Naive thymus-derived CD4-positive, alpha-beta T cell (primary cell): ENCODE measurements around the gene ZNF408. TPM values are rescaled to one million over a fixed set of nuclear protein-coding genes. Genes with fewer than 3 reads are reported as not detected.

Experiments used
- ATAC-seq: fragments of 150-1000 bp; cut with Tn5 transposase; 2 replicates; pipeline ENCODE4 v1.10.0; 2021; ENCODE audit warnings: mild to moderate bottlenecking, moderate library complexity
- CTCF ChIA-PET: fragments of 350-600 bp; sonication (Branson Sonifier 250); formaldehyde crosslinking; loops from one replicate; lab custom pipeline; 2021; ENCODE audit warnings: antibody characterized with exemption; lab: Charles Lee
- POLR2A ChIA-PET: fragments of 350-600 bp; sonication (Branson Sonifier 250); formaldehyde crosslinking; loops from one replicate; lab custom pipeline; 2021; ENCODE audit warnings: antibody characterized with exemption, inconsistent platforms; lab: Charles Lee
- DNase-seq, 9 donors: peaks; one replicate each; pipeline versions ENCODE4 v3.0.0 to v3.0.0-alpha.2; 2020 to 2022; ENCODE audit warnings: mixed read lengths in 1 of 9
- H3K27ac ChIP-seq: one replicate; pipeline ENCODE4 v1.7.0; 2013; ENCODE audit warnings: mild to moderate bottlenecking, low read depth, low read length, moderate library complexity
- H3K27me3 ChIP-seq, 2 donors: one replicate each; pipeline ENCODE4 v1.7.0; 2013; ENCODE audit warnings: low read length in 2 of 2, mild to moderate bottlenecking in 2 of 2, moderate library complexity in 2 of 2; ENCODE audit not compliant: control insufficient read depth in 2 of 2, insufficient read depth in 2 of 2
- H3K36me3 ChIP-seq, 3 experiments: 1 replicate in 2 of 3; 2 replicates in 1 of 3; pipeline ENCODE4 v1.7.0; 2013; ENCODE audit warnings: low read length in 3 of 3, mild to moderate bottlenecking in 3 of 3, moderate library complexity in 1 of 3; ENCODE audit not compliant: insufficient read depth in 3 of 3, control insufficient read depth in 2 of 3
- H3K4me1 ChIP-seq, 2 donors: one replicate each; pipeline ENCODE4 v1.7.0; 2013; ENCODE audit warnings: low read length in 2 of 2, mild to moderate bottlenecking in 2 of 2, moderate library complexity in 1 of 2; ENCODE audit not compliant: control insufficient read depth in 2 of 2, insufficient read depth in 2 of 2
- H3K4me3 ChIP-seq: 2 replicates; pipeline ENCODE4 v1.7.0; 2013; ENCODE audit warnings: mild to moderate bottlenecking, low read length
- H3K9me3 ChIP-seq, 3 experiments: 1 replicate in 2 of 3; 2 replicates in 1 of 3; pipeline ENCODE4 v1.7.0; 2013; ENCODE audit warnings: low read length in 3 of 3; ENCODE audit not compliant: control insufficient read depth in 2 of 3
- H3K27ac Mint-ChIP-seq, 9 donors: one replicate each; pipeline ENCODE4 v1.8.0; 2020 to 2022; ENCODE audit warnings: mixed read lengths in 9 of 9, mild to moderate bottlenecking in 8 of 9, moderate library complexity in 5 of 9, inconsistent platforms in 2 of 9
- H3K27me3 Mint-ChIP-seq, 5 donors: one replicate each; pipeline ENCODE4 v1.8.0; 2021 to 2022; ENCODE audit warnings: mixed read lengths in 5 of 5, mild to moderate bottlenecking in 1 of 5
- H3K36me3 Mint-ChIP-seq, 5 donors: one replicate each; pipeline ENCODE4 v1.8.0; 2020 to 2022; ENCODE audit warnings: mixed read lengths in 5 of 5, mild to moderate bottlenecking in 3 of 5, inconsistent platforms in 1 of 5
- H3K4me1 Mint-ChIP-seq, 7 donors: one replicate each; pipeline ENCODE4 v1.8.0; 2020 to 2022; ENCODE audit warnings: mixed read lengths in 7 of 7, mild to moderate bottlenecking in 3 of 7, inconsistent platforms in 1 of 7
- H3K4me3 Mint-ChIP-seq, 10 donors: one replicate each; pipeline ENCODE4 v1.8.0; 2020 to 2022; ENCODE audit warnings: mild to moderate bottlenecking in 10 of 10, mixed read lengths in 10 of 10, moderate library complexity in 6 of 10, inconsistent platforms in 2 of 10
- H3K9me3 Mint-ChIP-seq, 11 donors: one replicate each; pipeline ENCODE4 v1.8.0; 2020 to 2022; ENCODE audit warnings: mixed read lengths in 11 of 11, mild to moderate bottlenecking in 4 of 11, inconsistent platforms in 1 of 11, moderate library complexity in 1 of 11
- intact Hi-C, 2 donors: fragments of 100-400 bp; cut with micrococcal nuclease; formaldehyde crosslinking; loops; one replicate each; pipeline ENCODE4 v1.15.1; 2023
- polyA plus RNA-seq, 2 donors: library from polyadenylated mRNA; unstranded; fragments of 300-500 nt; fragmentation: Illumina TruSeq; gene quantifications; one replicate each; pipeline ENCODE4 v1.2.3, GENCODE V29; 2021
- total RNA-seq, 6 experiments: library from RNA in 5 of 6; stranded (reverse) in 5 of 6; gene quantifications; 1 replicate in 5 of 6; 2 replicates in 1 of 6; pipeline ENCODE4 v1.2.3 and lab custom pipeline; 2021 to 2026

Gene ZNF408
- total and polyA plus RNA-seq, 7 experiments from 2014 or later: 7.0 to 20.0 (median 14.1) TPM

DNA sequence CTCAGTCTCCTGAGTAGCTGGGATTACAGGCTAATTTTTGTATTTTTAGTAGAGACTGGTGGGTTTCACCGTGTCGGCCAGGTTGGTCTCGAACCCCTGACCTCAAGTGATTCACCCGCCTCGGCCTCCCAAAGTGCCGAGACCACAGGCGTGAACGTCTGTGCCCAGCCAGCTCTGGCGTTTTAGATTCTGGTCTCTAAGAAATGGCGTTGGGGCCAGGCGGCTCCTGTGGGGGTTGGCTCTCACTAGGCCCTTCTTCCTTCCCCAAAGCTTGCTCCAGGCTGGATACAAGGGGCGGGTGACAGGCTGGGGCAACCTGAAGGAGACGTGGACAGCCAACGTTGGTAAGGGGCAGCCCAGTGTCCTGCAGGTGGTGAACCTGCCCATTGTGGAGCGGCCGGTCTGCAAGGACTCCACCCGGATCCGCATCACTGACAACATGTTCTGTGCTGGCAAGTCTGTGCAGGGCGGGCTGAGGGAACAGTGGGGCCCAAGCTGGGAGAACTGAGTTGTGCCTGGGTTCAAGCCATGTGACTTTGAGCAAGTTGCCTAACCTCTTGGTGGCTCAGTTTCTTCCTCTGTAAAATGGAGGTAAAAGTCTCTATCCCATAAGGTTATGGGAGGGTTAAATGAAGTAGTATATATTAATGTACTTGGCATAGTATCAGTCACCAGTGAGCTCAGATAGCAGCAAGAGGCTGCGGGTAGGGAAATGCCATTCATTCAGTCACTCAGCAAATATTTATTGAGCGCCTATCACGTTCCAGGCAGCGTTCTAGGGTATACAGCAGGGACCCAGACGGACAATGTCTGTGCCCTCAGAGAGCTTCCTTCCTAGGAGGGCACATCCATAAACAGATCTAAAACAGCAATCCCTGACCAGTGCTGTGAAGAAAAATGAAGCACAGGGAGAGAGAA, 28.5 kb downstream of the ZNF408 start:
- no peak for DNase-seq
- Histone ChIP-seq H3K9me3 (no peaks in the 10 kb centered on the region), H3K36me3 (no peaks in the 10 kb centered on the region), H3K4me3 (no peak overlapping the region), H3K4me1 (no peaks in the 10 kb centered on the region), H3K27me3 (no peaks in the 10 kb centered on the region), H3K27ac (no peak overlapping the region)
- ATAC-seq: no peak
- intact Hi-C loops: no loop called here
- Mint-ChIP-seq H3K9me3 (no peaks in the 10 kb centered on the region), H3K27ac (no peak overlapping the region), H3K36me3 (no peaks in the 10 kb centered on the region), H3K4me1 (no peaks in the 10 kb centered on the region), H3K27me3 (no peaks in the 10 kb centered on the region), H3K4me3 (no peak overlapping the region)
- CTCF ChIA-PET: no interaction called here
- POLR2A ChIA-PET: no interaction called here

DNA sequence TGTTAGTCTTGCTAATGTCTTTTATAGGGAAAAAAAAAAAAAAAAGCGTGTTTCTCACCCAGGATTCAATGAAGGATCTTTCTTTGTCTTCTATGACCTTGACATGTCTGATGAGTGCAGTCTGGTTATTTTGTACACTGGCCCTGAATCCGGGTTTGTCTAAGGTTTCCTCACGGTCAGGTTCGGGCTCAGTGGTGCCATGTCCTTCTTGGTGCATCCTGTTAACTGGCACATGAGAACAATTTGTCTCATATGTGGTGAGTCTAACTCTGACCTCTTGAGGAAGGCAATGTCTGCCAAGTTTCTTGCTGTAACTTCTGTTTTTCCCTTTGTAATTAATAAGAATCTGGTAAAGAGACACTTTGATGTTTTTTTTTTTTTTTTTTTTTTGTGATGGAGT, 30.7 kb downstream of the ZNF408 start:
- intact Hi-C loops: no loop called here
- ChIA-PET CTCF (no interaction called here), POLR2A (no interaction called here)
- Mint-ChIP-seq H3K4me1 (no peaks in the 10 kb centered on the region), H3K27me3 (no peaks in the 10 kb centered on the region), H3K4me3 (no peak overlapping the region), H3K27ac (no peak overlapping the region), H3K36me3 (no peaks in the 10 kb centered on the region), H3K9me3 (no peaks in the 10 kb centered on the region)
- DNase-seq (no peak), ATAC-seq (no peak)
- no peak overlapping the region for H3K27ac ChIP-seq
- H3K27me3 ChIP-seq: no peaks in the 10 kb centered on the region
- H3K4me1 ChIP-seq: no peaks in the 10 kb centered on the region
- H3K9me3 ChIP-seq: no peaks in the 10 kb centered on the region
- H3K36me3 ChIP-seq: no peaks in the 10 kb centered on the region
- H3K4me3 ChIP-seq: no peak overlapping the region

DNA sequence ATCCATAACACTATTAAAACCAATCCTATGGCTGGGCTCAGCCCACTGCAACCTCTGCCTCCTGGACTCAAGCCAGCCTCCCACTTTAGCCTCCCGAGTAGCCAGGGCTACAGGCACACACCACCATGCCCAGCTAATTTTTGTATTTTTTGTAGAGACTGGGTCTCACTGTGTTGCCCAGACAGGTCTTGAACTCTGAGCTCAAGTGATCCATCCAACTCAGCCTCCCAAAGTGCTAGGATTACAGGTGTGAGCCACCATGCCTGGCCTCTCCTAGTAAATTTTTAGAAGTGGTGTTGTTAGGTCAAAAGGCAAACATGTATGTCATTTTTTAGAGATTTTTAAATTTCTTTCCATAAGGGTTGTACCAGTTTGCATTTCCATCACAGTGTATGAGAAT, 32.4 kb downstream of the ZNF408 start:
- H3K27ac Mint-ChIP-seq: no peak overlapping the region
- ChIA-PET POLR2A (no interaction called here), CTCF (no interaction called here)
- H3K36me3 Mint-ChIP-seq: no peaks in the 10 kb centered on the region
- no peaks in the 10 kb centered on the region for H3K9me3 Mint-ChIP-seq
- no peak overlapping the region for H3K27ac ChIP-seq
- H3K4me1 ChIP-seq: no peaks in the 10 kb centered on the region
- no peaks in the 10 kb centered on the region for H3K27me3 Mint-ChIP-seq
- H3K4me3 Mint-ChIP-seq: no peak overlapping the region
- DNase-seq: no peak
- H3K4me1 Mint-ChIP-seq: no peaks in the 10 kb centered on the region
- intact Hi-C loops: no loop called here
- no peak overlapping the region for H3K4me3 ChIP-seq
- no peaks in the 10 kb centered on the region for H3K36me3 ChIP-seq
- no peak for ATAC-seq
- H3K27me3 ChIP-seq: no peaks in the 10 kb centered on the region
- H3K9me3 ChIP-seq: no peaks in the 10 kb centered on the region

DNA sequence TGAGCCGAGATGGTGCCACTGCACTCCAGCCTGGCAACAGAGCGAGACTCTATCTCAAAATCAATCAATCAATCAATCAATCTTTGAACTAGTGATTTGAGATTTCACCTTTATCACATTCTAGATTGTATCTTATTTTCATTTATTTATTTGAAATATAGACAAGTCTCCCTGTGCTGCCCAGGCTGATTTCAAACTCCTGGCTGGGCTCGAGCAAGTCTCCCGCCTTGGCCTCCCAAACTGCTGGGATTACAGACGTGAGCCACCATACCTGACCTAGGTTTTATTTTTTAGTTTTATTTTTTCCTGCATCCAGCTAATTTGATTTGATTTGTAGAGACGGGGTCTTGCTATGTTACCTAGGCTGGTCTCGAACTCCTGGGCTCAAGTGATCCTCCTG, 35.3 kb downstream of the ZNF408 start:
- DNase-seq: no peak
- POLR2A ChIA-PET: no interaction called here
- intact Hi-C loops: no loop called here
- Mint-ChIP-seq H3K27me3 (no peaks in the 10 kb centered on the region), H3K27ac (no peak overlapping the region), H3K4me3 (no peak overlapping the region), H3K9me3 (peaks cover 0 to 2% (median 0%) of the 10 kb centered on the region in 11 donors), H3K36me3 (peaks cover 0 to 3% (median 0%) of the 10 kb centered on the region in 5 donors), H3K4me1 (no peaks in the 10 kb centered on the region)
- Histone ChIP-seq H3K4me1 (no peaks in the 10 kb centered on the region), H3K9me3 (no peaks in the 10 kb centered on the region), H3K27ac (no peak overlapping the region), H3K36me3 (no peaks in the 10 kb centered on the region), H3K27me3 (no peaks in the 10 kb centered on the region), H3K4me3 (no peak overlapping the region)
- CTCF ChIA-PET: no interaction called here
- no peak for ATAC-seq

DNA sequence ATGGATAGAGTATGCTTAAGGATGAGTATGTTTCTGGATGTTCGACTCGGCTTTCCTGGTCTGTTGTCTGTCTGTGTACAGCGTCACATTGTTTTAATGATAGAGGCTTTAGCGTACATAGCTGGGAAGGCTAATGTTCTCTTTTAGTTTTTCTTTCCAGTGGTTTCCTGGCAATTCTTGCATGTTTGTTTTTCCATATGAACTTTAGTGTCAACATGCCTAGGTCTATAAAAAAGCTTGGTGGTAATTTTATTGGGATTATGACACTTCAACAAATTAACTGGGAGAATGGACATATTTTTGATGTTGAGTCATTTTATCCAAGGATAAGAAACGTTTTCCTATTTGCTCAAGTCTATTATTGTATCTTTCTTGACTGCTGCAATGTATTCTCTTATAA, 35.8 kb downstream of the ZNF408 start:
- no peak for DNase-seq
- Histone ChIP-seq H3K9me3 (no peaks in the 10 kb centered on the region), H3K27me3 (no peaks in the 10 kb centered on the region), H3K27ac (no peak overlapping the region), H3K4me1 (no peaks in the 10 kb centered on the region), H3K4me3 (no peak overlapping the region), H3K36me3 (peaks cover 0 to 1% (median 0%) of the 10 kb centered on the region in 3 experiments)
- intact Hi-C loops: no loop called here
- H3K4me1 Mint-ChIP-seq: no peaks in the 10 kb centered on the region
- ChIA-PET CTCF (no interaction called here), POLR2A (no interaction called here)
- no peak for ATAC-seq
- no peak overlapping the region for H3K27ac Mint-ChIP-seq
- H3K4me3 Mint-ChIP-seq: no peak overlapping the region
- no peaks in the 10 kb centered on the region for H3K27me3 Mint-ChIP-seq
- H3K36me3 Mint-ChIP-seq: peaks cover 0 to 6% (median 1%) of the 10 kb centered on the region in 5 donors
- H3K9me3 Mint-ChIP-seq: peaks cover 0 to 2% (median 0%) of the 10 kb centered on the region in 11 donors

DNA sequence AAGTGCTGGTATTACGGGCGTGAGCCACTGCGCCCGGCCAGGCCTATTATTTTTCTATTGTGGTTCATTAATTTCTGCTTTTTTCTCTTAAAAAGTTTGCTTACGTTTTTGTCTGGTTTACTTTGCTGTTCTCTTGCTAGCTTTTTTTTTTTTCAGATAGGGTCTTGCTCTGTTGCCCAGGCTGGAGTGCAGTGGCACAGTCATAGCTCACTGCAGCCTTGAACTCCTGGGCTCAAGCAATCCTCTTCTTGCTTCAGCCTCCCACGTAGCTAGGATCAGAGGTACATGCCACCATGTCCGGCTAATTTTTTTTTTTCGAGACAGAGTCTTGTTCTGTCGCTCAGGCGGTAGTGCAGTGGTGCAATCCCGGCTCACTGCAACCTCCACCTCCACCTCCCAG, 36.9 kb downstream of the ZNF408 start:
- Mint-ChIP-seq H3K9me3 (peaks cover 0 to 2% (median 0%) of the 10 kb centered on the region in 11 donors), H3K36me3 (peaks cover 3 to 16% (median 9%) of the 10 kb centered on the region in 5 donors), H3K4me3 (no peak overlapping the region), H3K27me3 (no peaks in the 10 kb centered on the region), H3K4me1 (no peaks in the 10 kb centered on the region), H3K27ac (no peak overlapping the region)
- POLR2A ChIA-PET: no interaction called here
- CTCF ChIA-PET: no interaction called here
- Histone ChIP-seq H3K36me3 (peaks cover 0 to 11% (median 0%) of the 10 kb centered on the region in 3 experiments), H3K4me3 (no peak overlapping the region), H3K9me3 (no peaks in the 10 kb centered on the region), H3K27me3 (no peaks in the 10 kb centered on the region), H3K4me1 (no peaks in the 10 kb centered on the region), H3K27ac (no peak overlapping the region)
- ATAC-seq: no peak
- intact Hi-C loops: no loop called here
- no peak for DNase-seq

DNA sequence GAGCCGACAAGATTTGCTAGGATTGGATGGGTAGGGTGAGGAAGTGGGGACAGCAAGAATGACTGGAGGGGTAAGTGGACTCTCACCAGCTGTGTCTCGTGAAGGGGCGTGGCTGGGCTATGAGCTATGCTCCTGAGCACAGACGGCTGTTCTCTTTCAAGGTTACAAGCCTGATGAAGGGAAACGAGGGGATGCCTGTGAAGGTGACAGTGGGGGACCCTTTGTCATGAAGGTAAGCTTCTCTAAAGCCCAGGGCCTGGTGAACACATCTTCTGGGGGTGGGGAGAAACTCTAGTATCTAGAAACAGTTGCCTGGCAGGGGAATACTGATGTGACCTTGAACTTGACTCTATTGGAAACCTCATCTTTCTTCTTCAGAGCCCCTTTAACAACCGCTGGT, 38.1 kb downstream of the ZNF408 start:
- CTCF ChIA-PET: no interaction called here
- Mint-ChIP-seq H3K9me3 (peaks cover 0 to 2% (median 0%) of the 10 kb centered on the region in 11 donors), H3K4me3 (no peak overlapping the region), H3K27me3 (no peaks in the 10 kb centered on the region), H3K4me1 (no peaks in the 10 kb centered on the region), H3K27ac (peak overlapping the region in 1 of 9 donors; percentile 38), H3K36me3 (peaks cover 9 to 23% (median 14%) of the 10 kb centered on the region in 5 donors)
- DNase-seq (no peak), ATAC-seq (no peak)
- Histone ChIP-seq H3K36me3 (peaks cover 0 to 22% (median 0%) of the 10 kb centered on the region in 3 experiments), H3K27ac (no peak overlapping the region), H3K4me3 (no peak overlapping the region), H3K9me3 (no peaks in the 10 kb centered on the region), H3K4me1 (no peaks in the 10 kb centered on the region), H3K27me3 (no peaks in the 10 kb centered on the region)
- POLR2A ChIA-PET: no interaction called here
- intact Hi-C loops: no loop called here
